Middle frontal gyrus (tissue), 1 donor: ENCODE results near the gene SLC7A1.

Source experiments
- DNase-seq: peaks from one replicate; pipeline ENCODE4 v3.0.0-alpha.2; 2015; ENCODE audit warnings: low spot score; ENCODE audit errors: extremely low spot score

The SLC7A1 gene

DNA sequence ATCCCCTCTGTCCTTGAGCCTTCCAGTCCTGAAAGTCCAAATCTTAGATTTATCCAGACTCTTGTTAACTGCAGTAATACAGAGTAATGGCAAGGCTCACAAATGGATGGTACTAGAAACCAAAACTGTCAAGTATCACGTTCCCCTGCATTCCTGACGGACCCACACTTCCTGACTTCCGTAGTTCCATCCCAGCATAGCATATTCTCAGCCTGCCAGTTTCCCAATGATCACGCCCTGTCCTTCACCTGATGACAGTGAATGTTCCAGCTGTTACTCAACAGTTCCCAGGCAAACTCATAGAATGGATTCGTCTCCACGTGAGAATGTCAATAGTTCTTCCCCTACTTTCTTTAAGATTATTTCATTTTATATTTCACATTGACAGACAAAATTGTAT lies 33.6 kb downstream of the SLC7A1 start:
- no peak for DNase-seq

DNA sequence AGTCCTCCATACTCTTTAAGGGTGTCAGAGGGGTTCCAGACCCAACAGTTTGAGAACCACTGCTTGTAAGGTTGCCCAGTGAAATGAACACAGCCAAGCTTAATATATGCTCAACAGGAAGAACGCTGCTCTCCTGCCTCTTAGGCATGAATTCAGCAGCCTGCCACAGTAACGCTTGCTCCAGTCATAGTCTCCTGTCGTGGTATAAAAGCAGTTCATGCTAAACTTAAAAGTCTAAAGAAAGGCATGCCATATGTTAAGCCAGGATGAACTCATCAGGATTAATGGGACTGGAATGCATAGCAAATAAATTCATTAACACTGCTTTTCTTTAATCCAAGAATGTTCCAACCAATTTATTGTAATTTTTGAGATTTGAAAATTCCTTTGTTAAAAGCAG lies 38.7 kb downstream of the SLC7A1 start:
- no peak for DNase-seq

DNA sequence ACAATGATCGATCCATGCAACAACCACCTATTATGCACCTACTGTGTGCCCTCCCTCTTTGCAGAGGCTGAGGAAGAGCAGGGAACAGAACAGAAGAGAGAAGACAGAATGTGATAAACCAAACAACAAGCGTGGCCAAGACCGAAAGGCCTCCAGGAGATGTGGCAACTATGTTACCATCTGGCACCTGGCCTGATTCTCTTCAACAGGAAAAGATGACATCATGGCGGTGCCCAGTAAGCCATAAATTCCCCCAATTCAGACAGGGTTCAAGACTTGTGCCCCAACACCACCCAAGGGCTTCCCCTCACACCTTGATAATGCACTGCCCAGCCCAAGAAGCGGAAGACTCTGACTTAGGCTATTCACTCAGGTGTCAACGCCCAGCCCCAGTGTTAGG lies 44.3 kb downstream of the SLC7A1 start:
- no peak for DNase-seq

DNA sequence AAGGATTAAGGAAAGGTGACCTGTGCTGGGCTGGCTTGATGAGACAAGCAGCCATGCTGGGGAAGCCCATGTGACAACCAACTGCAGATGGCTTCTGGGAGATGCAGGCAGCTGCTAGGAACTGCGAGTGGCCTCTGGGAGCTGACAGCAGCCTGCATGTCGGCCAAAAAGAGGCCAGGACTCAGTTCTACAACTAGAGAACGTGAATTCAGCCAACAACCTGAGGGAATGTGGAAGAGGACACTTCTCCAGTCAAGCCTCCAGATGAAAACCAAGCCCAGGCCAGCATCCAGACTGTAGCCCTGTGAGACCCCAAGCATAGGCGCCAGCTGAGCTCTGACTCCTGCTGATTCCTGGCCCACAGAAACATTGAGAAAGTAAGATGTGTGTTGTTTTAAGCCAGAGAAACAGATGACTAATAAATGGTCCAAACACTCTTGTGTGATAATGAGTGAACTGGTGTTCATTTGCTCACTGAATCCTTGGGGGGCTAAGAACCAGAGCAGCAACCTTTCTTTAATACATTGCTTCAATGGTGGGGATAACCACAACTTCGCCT lies 45.0 kb downstream of the SLC7A1 start:
- DNase-seq = no peak

DNA sequence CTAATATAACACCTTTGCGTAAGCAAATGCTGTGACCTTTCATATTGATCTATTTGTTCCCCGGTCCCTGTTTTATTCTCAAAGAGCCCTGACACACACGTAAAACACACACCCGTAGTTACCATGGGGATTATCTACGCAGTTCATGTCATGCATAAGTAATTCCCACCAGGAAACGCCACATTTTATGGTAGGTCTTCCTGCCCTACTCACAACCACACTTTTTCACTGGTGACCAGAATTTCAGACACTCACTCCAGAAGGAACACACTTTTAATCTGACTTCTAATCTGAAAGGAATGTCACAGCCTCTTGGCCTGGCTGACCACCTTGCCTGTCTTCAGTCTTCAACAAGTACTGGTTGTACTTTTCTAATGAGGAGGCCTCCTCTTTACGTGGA lies 46.8 kb downstream of the SLC7A1 start:
- DNase-seq = no peak

DNA sequence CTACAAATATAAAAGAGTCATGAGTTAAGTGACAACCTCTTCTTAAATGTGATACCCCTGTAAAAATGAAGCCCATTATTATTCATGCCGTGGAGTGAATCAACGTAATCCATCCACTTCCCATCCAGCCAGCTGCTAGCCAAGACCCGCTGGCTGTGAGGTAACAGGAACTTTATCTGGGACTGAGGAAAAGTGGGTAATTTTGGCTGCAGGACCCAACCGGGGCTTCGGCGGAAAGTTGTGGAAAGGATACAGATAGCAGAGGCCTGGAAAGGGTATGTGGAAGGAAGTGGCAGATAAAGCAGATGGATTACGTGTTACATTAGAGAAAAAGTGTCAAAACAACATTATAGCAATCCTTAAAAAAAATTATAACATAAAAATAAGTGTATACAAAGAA lies 48.3 kb downstream of the SLC7A1 start:
- DNase-seq = no peak

DNA sequence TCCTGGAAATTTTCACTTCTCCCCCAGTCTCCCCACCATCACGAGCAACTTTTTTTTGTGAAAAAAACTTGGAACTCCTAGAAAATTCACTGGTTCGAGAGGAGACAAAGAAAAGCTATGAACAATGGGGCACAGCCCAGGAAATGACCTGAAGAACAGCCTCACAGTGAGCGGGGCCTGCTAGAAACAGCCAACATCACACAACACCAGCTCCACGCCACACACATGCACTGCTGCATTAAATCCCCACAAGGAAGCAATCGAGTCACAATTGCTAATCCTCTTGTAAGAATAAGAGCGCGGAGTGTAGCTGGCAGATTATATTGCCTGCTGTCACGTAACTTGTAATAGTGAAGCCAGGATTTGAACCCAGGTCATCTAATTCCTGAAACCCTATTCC lies 48.8 kb downstream of the SLC7A1 start:
- no peak for DNase-seq

DNA sequence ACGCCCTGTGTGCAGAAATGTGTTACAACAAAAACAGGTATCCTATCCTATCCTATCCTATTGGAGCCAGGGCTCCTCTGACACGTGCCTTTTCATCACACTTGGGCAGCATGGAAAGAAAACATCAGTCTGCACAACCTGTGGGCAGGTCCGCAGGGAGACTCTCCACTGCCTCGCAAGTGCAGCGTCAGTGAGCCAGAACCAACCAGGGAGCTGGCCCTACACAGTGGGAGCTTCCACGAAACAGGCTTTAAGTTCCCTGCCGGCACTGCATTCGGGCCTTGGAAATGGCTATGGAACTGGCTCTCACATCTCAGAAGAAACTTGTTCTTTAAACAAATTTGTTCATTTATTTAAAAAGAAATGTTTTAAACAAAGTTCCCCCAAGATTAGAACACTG lies 49.5 kb downstream of the SLC7A1 start:
- DNase-seq = no peak

DNA sequence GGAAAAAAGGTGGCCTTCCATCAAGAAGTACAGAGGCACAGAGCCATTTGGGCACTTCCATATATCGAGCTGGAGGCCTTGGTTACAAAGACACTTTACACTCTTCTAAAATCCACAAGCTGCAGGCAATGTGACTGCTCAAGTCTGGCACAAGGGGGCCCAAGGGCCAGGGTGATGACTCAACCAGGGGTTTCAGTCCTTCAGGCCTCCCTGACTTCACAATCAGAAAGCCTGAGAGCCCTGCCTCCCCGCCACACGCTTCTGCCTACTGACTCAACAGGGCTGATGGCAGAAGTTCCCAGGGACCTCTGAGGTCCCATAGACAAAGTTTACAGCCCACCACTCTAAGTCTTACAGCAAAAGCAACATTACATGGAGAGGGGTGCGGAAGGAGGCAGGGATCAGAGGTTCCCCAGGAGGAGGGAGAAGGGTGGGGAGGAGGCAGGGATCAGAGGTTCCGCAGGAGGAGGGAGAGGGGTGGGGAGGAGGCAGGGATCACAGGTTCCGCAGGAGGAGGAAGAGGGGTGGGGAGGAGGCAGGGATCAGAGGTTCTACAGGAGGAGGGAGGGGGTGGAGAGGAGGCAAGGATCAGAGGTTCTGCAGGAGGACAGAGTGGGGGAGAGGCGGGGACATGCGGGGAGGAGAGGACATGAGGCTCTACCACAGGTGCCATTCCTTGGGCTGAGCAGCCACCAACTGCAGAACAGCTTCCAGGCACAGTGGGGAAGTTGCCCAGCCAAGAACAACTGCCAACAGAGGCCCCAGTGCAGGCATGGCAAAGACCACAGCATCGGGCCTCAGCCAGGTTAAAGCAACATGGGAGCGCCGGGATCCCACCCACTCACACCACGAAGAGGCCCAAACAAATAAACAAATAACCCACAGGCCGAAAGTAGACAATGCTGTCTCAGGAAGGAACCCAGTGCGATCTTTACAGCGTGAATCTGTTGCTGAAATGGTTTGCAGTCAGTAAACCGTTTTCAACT lies 52.0 kb downstream of the SLC7A1 start:
- no peak for DNase-seq

DNA sequence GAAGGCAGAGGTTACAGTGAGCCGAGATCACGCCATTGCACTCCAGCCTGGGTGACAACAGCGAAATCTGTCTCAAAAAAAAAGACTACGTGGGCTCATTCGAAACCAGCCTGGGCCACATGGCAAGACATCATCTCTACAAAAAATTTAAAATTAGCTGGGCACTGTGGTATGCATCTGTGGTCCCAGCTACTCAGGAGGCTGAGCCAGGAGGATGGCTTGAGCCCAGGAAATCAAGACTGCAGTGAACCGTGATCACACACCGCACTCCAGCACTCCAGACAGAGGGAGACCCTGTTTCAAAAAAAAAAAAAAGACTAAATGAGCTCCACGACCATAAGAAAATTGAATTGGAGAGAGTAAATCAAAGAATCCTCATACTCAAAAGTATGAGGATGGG lies 53.1 kb downstream of the SLC7A1 start:
- DNase-seq = no peak

DNA sequence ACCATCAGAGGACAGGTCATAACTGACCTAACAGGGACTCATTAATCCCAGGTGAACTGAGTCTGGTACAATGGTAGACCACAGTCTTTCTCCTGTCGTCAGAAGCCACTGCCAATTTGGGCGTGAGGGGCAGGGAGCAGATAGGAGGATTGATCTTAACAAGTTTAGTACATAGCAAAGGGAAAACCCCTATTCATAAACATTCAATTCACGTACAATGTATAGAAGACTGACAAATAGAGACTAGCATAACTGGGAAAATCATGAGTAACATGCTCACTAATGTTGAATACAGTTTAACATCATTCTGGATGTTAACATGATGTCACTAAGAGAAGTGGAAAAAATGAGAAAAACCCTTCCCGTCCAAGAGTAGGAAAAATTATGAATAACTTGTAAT lies 54.1 kb downstream of the SLC7A1 start:
- no peak for DNase-seq

DNA sequence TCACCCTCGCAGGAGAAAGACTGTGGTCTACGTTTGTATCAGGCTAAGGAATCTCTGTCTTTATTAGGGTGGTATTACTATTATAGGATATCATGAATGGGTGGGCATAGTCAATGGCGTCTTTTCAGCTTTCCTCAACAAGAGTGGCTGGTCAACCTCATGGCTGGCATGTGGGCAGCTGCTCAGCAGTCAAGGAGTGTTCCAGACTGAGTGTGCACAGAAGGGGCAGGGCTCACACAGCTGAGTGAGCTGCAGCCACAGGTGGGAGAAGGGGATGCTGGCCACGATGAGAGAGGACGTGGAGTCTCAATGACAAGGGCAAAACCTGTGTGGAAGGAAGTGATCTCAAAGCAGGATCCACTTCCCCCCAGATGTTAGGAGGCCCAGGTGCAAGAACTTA lies 54.7 kb downstream of the SLC7A1 start:
- DNase-seq = no peak

DNA sequence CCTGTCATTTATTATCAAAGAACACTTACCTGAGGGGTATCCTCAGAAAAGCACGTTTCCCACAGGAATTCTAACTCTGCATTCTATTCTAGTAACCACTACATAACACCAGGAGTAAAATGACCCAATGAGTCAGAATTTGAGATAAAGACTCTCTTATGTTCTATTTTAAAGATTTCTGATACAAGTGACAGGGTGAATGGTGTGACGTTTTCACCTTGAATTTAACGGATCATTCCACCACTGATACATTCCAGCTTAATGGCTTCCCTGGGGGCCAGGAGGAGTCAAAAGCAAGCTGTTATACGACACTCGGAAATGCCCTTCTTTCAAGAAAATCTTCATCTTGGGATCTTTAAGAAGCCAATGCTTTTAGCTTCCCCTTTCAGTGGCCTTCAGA lies 55.2 kb downstream of the SLC7A1 start:
- no peak for DNase-seq

DNA sequence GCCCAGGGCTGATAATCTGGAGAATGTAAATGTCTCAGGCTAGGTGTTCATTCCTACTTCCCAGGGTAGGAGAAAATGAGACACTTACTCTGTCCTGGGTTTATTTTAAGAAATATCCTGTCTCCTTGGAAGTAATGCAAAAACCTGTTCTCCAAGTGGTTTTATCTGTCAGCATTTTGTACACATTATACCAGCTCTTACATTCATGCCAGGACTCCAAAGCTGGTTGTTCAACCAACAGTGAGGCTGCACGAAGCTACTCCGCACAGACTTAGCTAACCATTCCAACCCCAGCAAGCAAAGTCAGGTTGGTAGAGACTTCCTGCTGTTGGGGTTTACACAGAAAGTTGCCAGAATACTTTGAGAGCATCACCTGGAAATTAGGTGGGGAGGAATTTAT lies 55.6 kb downstream of the SLC7A1 start:
- no peak for DNase-seq

DNA sequence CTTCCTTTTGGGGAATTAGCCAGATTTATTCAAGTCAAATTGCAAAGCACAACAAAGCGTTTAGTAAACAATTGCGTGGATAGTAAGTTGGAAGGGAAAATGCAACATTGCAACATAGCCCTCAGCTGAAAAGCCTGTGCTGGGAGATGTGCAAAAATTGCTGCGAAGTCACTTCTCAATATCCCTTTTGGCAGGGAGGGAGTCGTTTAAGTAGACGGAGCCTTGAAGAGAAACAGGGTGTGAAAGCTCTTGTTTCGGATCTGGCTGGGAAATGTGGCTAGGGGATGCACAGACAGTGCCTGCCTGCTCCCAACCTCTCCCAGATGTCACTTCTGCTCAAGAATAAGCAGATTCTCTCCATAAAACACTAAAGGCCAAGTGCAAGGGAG lies 56.8 kb downstream of the SLC7A1 start:
- no peak for DNase-seq

DNA sequence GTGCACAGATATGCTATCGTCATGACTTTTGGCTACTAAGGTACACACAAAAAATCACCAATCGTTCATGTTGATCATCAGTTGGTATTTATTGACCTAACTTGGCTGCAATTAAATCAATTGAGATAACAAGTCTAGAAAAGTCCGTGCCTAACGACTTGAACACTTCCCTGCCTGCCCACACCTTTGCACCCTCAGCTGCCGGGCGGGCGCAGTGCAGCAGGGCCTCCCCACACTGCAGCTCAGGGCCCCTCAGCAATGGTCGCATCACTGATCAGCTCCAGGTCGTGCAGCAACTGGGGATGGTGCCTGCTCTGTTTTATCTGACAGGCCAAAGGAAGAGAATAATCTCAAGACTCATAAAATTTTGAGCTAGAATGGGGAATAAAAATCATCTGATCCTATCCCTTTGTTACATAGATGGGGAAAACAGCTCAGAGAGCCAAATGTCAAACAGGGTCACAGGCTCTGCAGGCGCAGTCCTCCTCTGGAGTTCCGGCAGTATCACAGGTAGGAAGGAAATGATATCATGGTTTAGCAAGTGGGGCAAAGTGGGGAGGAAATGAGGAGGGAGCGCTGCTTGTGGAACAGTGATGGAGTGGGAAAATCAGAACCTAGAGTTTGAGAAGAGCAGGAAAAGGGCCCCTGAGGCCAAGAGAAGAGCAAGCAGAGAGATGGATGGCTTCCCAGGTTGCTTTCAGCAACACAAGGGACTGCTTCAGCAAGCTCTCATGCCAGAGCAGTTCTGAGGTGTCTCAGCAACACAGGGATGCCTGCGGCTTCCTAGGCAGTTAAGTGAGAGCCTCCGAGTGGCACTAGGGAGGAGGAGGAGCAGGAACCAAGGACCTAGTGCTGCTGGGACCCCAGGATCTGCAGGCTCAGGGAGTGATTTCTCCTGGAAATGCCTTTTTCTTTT lies 57.5 kb downstream of the SLC7A1 start:
- DNase-seq = no peak

DNA sequence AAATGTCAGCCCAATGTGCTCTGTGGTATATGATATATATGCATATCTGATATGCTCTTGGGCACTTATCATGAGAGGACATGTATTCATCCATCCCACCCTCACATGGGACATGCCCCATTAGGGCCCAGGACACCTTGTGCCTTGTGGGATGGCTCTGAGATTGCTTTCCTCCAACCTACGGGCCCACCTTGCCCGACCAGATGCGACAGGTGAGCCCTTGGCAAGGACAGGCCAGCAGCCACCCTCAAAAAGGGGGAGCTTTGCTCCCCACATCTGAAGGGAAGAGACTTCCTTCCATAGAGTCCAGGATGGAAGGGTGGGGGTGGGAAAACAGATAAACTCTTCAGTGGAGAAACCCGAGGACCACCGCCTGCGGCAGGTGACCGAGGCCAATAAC lies 58.6 kb downstream of the SLC7A1 start:
- DNase-seq = no peak

DNA sequence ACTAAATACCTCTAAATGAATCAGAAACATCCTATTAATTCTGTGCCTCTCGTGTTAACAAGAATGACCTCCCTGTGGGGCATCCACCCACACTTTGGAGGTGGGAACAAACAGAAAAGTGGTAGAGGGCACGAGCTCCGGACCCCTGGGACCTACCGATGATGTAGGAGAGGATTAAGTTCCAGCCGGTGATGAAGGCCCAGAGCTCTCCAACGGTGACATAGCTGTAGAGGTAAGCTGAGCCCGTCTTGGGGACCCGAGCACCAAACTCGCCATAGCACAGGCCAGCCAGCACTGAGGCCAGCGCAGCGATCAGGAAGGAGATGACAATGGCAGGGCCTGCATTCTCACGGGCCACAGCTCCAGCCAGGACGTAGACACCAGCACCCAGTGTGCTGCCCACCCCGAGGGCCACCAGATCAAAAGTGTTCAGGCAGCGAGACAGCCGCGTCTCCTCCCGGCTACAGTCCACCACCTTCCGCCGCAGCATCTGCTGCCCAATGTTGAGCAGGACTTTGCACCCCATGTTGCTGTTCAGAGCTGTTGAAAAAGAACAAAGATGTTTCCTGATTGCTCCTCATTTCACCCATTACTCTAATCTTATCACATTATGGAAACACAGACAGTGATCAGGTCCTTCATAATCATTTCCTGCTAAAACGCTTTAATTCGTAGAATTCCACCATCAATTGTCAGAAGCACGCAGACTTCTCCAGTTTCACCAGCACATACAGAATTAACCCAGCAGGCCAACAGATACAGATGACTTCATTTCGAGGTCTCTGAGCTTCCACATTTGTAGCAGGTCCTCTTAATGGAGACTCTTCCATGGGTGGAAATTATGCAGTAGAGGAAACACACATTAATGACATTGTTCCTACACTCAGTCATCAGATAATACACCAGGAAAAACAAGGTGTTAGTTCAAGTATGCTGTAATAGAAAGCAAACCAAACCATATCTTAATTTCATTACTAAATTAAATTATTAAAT lies 59.5 kb downstream of the SLC7A1 start:
- DNase-seq = no peak

DNA sequence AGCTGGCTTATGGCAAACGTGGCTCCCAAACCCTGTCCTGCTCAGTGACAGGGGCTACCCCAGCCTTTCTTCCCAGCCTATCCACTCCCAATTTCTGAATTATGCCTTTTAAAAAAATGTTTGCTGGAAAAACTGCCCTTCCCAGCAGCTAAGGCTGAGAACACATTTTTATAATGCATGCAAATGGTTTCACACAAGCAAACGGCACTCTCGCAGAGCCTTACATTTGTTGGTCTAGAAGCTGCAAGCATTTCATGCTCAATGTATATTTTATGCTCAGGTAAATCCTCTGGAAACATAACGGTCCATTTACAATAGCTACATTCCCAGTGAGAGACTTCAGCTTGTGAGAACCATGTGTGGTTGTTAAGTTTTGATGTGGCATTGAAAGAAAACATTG lies 61.4 kb downstream of the SLC7A1 start:
- DNase-seq = no peak

DNA sequence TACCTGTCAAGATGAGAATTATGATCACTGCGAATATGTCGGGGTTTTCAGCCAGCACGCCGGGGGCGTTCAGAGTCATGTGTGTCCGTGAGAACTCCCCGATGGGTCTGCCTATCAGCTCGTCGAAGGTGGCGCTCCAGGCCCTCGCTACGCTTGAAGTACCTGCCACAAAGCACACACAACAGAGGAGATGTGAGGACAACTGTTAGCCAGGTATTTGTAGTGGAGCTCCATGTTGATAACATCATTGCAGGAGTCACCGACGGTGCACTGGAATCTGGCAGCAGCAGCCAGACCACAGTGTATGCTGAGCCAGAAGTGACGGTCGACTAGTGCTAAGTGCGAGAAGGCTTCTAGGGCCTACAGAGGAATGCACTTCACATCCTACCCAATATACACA lies 62.7 kb downstream of the SLC7A1 start:
- DNase-seq = no peak

DNA sequence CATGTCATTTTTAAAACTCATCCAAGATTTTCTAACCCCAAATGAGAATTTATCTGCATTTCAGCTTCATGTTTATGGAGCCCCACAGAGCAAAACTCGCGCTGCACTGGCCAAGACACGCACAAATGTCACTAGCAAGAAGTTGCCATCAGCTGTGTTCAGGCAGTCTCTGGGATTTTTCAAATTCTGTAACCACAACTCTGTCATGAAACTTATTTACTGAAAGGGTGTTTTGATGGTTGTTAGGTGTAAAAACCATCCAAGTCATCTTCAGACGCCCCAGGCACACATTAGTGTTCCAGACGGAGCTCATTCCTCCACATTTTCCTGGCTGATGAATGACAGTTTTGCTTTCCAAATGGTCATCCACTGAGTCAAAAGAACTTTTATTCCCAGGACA lies 63.4 kb downstream of the SLC7A1 start:
- DNase-seq = no peak
